ENCODE measurements around the gene GFAP.

The GFAP gene

DNA sequence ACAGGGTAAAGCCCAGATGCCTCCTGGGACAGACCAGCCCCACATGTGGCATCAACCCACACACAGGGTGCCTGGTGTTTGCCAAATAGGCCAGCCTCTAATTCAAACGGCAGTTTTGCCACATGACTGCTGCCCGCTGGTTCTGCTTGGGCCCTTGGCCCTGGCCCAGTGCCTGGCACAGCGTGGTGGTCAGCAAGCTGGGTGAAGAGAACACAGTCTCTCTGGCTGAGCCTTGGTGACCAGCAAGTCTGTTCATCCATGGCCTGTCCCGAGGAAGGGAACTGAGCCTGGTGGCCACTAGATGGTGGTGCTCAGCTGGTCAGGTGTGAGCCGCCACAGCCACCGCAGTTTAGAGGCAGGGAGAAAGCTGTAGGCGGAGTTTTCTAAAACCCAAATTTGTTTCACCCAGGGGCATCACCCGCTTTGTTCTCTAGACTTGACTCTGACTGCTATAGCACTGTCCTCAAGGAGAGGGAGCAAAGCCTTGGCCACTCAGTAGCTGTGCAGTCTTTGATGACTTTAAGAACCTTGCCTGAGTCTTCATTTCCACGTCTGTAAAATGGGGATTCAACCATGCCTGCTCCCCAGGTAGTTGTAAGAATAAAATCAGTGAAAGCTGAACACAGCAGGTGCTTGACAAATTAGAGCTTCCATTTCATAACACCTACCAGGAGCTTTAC, 4.7 kb upstream of the GFAP start:
- TF ChIP-seq, protein P1, sequence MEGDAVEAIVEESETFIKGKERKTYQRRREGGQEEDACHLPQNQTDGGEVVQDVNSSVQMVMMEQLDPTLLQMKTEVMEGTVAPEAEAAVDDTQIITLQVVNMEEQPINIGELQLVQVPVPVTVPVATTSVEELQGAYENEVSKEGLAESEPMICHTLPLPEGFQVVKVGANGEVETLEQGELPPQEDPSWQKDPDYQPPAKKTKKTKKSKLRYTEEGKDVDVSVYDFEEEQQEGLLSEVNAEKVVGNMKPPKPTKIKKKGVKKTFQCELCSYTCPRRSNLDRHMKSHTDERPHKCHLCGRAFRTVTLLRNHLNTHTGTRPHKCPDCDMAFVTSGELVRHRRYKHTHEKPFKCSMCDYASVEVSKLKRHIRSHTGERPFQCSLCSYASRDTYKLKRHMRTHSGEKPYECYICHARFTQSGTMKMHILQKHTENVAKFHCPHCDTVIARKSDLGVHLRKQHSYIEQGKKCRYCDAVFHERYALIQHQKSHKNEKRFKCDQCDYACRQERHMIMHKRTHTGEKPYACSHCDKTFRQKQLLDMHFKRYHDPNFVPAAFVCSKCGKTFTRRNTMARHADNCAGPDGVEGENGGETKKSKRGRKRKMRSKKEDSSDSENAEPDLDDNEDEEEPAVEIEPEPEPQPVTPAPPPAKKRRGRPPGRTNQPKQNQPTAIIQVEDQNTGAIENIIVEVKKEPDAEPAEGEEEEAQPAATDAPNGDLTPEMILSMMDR (IDR thresholded peaks at IDR 0.05), result peak; percentile 25
- Histone ChIP-seq H3K4me1 (ENCODE audit: control insufficient read depth in 1 of 2, insufficient read depth in 1 of 2, low read depth in 1 of 2, low read length in 1 of 2) (peaks cover 3 to 7% of the 10 kb centered on the region in 2 experiments), H3K36me3 (peaks cover 5% of the 10 kb centered on the region), H3K27me3 (peaks cover 29% of the 10 kb centered on the region), H3K27ac (no peak overlapping the region), H3K9me3 (no peaks in the 10 kb centered on the region), H3K4me3 (ENCODE audit: low read depth in 1 of 2, low read length in 1 of 2) (no peak overlapping the region)

DNA sequence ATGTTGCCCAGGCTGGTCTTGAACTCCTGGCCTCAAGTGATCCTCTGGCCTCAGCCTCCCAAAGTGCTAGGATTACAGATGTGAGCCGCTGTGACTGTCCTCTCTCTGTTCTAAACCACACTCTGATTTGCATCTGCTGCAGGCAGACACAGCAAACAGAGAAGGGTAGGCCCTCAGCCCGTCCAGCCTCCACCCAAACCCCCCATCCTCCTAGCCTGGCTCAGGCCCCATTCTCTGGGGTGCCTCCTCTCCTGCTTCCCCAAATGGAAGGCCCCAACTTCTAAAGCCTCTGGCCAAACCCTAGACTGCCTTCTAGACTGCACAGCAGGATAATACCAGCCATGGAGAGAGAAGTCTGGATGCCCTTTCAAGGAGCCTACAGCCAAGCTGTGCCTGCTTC, 4.1 kb upstream of the GFAP start:
- H3K4me1 ChIP-seq (ENCODE audit: control insufficient read depth in 1 of 2, insufficient read depth in 1 of 2, low read depth in 1 of 2, low read length in 1 of 2), result peaks cover 3 to 7% of the 10 kb centered on the region in 2 experiments
- H3K27ac ChIP-seq, result no peak overlapping the region
- no peaks in the 10 kb centered on the region for H3K36me3 ChIP-seq
- no peaks in the 10 kb centered on the region for H3K9me3 ChIP-seq
- H3K4me3 ChIP-seq (ENCODE audit: low read depth in 1 of 2, low read length in 1 of 2), result no peak overlapping the region
- TF ChIP-seq, protein P1 (IDR thresholded peaks at IDR 0.05), result no peak
- peaks cover 29% of the 10 kb centered on the region for H3K27me3 ChIP-seq

DNA sequence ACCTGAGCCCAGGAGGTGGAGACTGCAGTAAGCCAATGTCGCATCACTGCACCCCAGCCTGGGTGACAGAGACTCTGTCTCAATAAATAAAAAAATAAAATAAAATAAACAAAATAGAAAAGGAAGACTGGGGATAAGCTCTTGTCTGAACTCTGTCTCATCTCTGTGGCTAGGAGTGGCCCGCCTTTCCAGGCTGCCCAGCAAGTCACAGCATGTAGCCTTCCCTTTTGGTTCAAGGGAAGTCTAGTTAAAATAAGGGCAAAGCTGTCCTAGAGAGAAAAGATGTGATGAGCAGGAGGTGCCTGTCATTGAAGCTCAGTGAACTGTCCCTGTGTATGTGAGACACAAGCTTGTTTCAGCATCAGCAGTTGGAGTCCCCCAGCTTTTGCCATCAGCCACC, 2.7 kb upstream of the GFAP start:
- Histone ChIP-seq H3K4me3 (ENCODE audit: low read depth in 1 of 2, low read length in 1 of 2) (no peak overlapping the region), H3K27ac (no peak overlapping the region), H3K27me3 (peaks cover 42% of the 10 kb centered on the region), H3K36me3 (no peaks in the 10 kb centered on the region), H3K4me1 (ENCODE audit: control insufficient read depth in 1 of 2, insufficient read depth in 1 of 2, low read depth in 1 of 2, low read length in 1 of 2) (peaks cover 3 to 7% of the 10 kb centered on the region in 2 experiments), H3K9me3 (no peaks in the 10 kb centered on the region)
- TF ChIP-seq, protein P1 (IDR thresholded peaks at IDR 0.05), result no peak

DNA sequence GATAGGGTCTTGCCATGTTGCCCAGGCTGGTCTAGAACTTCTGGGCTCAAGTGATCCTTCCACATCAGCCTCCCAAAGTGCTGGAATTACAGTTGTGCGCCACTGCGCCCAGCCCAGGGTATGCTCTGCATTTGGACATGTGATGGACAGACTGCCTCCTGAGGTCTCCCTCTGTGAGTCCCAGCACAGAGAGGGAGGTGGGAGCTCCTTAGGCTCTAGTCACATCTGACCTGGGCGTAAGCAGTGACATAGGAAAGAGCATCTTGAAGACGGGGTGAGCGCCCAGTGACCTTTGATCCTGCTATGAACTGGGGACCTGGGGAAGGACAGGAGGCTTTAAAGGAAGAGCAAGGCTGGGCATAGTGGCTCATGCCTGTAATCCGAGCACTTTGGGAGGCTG, 2.2 kb upstream of the GFAP start:
- TF ChIP-seq, protein P1 (IDR thresholded peaks at IDR 0.05), result no peak
- peaks cover 46% of the 10 kb centered on the region for H3K27me3 ChIP-seq
- no peaks in the 10 kb centered on the region for H3K36me3 ChIP-seq
- no peaks in the 10 kb centered on the region for H3K9me3 ChIP-seq
- H3K4me3 ChIP-seq (ENCODE audit: low read depth in 1 of 2, low read length in 1 of 2), result no peak overlapping the region
- H3K4me1 ChIP-seq (ENCODE audit: control insufficient read depth in 1 of 2, insufficient read depth in 1 of 2, low read depth in 1 of 2, low read length in 1 of 2), result peaks cover 3 to 7% of the 10 kb centered on the region in 2 experiments
- no peak overlapping the region for H3K27ac ChIP-seq

DNA sequence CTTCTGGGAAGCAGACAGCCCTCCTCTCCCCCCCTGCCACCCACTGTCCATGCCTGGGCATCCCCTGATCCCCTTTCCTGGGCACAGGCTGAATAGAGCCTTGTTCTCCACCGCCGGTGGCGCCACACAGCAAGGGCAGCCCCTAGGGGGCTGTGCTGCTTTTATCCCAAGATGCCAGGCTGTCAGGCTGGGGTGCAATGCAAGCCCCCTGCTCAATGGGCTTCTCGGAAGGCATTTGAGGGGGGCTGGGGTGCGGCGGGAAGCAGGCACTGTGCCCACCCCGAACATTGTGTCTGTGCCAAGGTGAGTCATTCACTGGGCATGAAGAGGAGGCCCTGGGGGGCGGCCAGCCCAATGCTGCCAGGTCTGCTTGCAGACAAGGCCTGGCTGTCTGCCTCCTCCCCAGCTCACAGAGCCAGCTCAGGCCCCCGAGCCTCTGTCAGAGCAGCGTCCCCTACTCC, 1.5 kb upstream of the GFAP start:
- Histone ChIP-seq H3K4me1 (ENCODE audit: control insufficient read depth in 1 of 2, insufficient read depth in 1 of 2, low read depth in 1 of 2, low read length in 1 of 2) (peaks cover 3 to 7% of the 10 kb centered on the region in 2 experiments), H3K4me3 (ENCODE audit: low read depth in 1 of 2, low read length in 1 of 2) (no peak overlapping the region), H3K27ac (no peak overlapping the region), H3K9me3 (no peaks in the 10 kb centered on the region), H3K27me3 (peaks cover 46% of the 10 kb centered on the region), H3K36me3 (no peaks in the 10 kb centered on the region)
- TF ChIP-seq, protein P1 (IDR thresholded peaks at IDR 0.05), result no peak
